KOPT-K1 (cell line): ENCODE measurements around the gene TIPARP.
"Not testable (repeated sequence)": the region's sequence is repeated elsewhere in the genome, so short reads cannot be mapped to it uniquely, and the experiment has no call there.

Experiments used
- H3K27ac ChIP-seq: fragments of 200-600 bp; sonication (generic); 2 replicates; pipeline ENCODE4 v1.5.1; 2016; ENCODE audit warnings: antibody characterized with exemption, mild to moderate bottlenecking, low read depth, low read length; ENCODE audit not compliant: poor library complexity, severe bottlenecking
- H3K36me3 ChIP-seq: fragments of 200-600 bp; sonication (generic); 2 replicates; pipeline ENCODE4 v1.5.1; 2017; ENCODE audit warnings: antibody characterized with exemption, mild to moderate bottlenecking, low read length, moderate library complexity; ENCODE audit not compliant: insufficient read depth
- H3K9me3 ChIP-seq: fragments of 200-600 bp; sonication (generic); 2 replicates; pipeline ENCODE4 v1.5.1; 2017; ENCODE audit warnings: antibody characterized with exemption, low read length, mild to moderate bottlenecking; ENCODE audit not compliant: insufficient read depth, poor library complexity, severe bottlenecking

TIPARP gene

GRCh38 chr3:156641618-156641975, 32.8 kb upstream of the TIPARP start:
- H3K9me3 ChIP-seq = no peaks in the 10 kb centered on the region
- H3K36me3 ChIP-seq = no peaks in the 10 kb centered on the region
- H3K27ac ChIP-seq = no peak overlapping the region

GRCh38 chr3:156642750-156643728, 31.4 kb upstream of the TIPARP start:
- Histone ChIP-seq H3K27ac (no peak overlapping the region), H3K36me3 (no peaks in the 10 kb centered on the region), H3K9me3 (peaks cover 5% of the 10 kb centered on the region)

- Histone ChIP-seq H3K9me3 (peaks cover 5% of the 10 kb centered on the region), H3K36me3 (no peaks in the 10 kb centered on the region), H3K27ac (no peak overlapping the region)
Measured at GRCh38 chr3:156643729-156644389, 30.5 kb upstream of the TIPARP start.

DNA sequence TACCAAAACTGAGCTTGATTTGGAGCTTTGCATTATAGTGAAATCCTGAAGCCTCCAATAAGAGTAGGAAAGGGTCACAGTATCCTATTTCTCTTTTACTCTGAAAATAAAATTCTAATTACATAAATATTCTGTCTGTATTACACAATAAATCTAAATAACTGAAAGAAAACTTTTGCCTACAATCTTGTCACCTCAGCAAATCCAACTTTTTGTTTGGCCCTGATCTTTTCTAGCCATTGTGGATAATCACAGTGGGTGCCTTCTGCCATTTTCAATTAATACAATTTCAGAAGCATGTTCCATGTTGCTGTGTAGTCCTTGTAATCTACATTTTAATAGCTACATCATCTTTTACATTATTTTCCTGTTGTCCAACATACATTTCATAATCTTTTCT, 29.4 kb upstream of the TIPARP start:
- peaks cover 5% of the 10 kb centered on the region for H3K9me3 ChIP-seq
- no peak overlapping the region for H3K27ac ChIP-seq
- no peaks in the 10 kb centered on the region for H3K36me3 ChIP-seq

- Histone ChIP-seq H3K36me3 (no peaks in the 10 kb centered on the region), H3K9me3 (peaks cover 5% of the 10 kb centered on the region), H3K27ac (no peak overlapping the region)
Measured at GRCh38 chr3:156646958-156647357, 27.4 kb upstream of the TIPARP start.

DNA sequence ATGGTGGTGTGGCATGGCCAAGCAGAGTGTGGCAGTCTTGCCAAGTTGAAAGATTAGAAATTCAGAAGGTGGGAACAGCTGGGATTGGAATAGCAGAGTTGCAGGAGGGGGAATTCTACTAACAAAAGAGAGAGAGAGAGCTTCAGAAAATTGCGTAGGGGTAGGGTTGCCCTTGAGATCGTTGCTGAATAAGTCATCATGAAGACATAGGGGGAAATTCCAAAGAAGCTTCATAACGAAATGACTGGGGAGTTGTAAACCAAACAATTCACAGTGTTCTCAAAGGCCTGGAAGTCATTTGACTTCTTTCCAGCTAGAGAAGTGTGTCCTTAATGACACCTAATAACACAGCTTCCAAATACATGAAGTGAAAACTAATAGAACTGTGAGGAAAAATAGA, 26.3 kb upstream of the TIPARP start:
- Histone ChIP-seq H3K27ac (no peak overlapping the region), H3K9me3 (peaks cover 5% of the 10 kb centered on the region), H3K36me3 (no peaks in the 10 kb centered on the region)

GRCh38 chr3:156649681-156650080, 24.7 kb upstream of the TIPARP start:
- no peak overlapping the region for H3K27ac ChIP-seq
- no peaks in the 10 kb centered on the region for H3K36me3 ChIP-seq
- peaks cover 5% of the 10 kb centered on the region for H3K9me3 ChIP-seq

GRCh38 chr3:156652661-156653060, 21.7 kb upstream of the TIPARP start:
- not testable (repeated sequence) for H3K36me3 ChIP-seq, H3K27ac ChIP-seq, H3K9me3 ChIP-seq

DNA sequence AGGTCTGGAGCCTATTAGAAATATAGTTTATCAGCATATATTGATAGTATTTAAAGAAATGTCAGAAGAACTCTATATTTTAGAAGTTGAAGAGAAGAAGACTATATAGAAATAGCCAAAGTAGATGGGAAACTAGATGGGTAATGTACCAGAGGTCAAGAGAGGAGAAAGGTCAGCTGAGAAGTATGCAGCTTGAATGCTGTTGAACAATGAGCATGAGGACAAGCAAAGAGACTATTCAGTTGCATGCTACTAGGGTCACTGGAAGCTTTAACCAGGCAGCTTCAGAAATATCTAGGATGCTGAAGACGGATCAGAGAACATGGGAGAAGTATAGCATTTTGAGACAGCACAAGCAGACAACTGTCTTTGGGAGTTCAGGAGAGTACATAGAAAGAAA, 19.6 kb upstream of the TIPARP start:
- no peaks in the 10 kb centered on the region for H3K9me3 ChIP-seq

DNA sequence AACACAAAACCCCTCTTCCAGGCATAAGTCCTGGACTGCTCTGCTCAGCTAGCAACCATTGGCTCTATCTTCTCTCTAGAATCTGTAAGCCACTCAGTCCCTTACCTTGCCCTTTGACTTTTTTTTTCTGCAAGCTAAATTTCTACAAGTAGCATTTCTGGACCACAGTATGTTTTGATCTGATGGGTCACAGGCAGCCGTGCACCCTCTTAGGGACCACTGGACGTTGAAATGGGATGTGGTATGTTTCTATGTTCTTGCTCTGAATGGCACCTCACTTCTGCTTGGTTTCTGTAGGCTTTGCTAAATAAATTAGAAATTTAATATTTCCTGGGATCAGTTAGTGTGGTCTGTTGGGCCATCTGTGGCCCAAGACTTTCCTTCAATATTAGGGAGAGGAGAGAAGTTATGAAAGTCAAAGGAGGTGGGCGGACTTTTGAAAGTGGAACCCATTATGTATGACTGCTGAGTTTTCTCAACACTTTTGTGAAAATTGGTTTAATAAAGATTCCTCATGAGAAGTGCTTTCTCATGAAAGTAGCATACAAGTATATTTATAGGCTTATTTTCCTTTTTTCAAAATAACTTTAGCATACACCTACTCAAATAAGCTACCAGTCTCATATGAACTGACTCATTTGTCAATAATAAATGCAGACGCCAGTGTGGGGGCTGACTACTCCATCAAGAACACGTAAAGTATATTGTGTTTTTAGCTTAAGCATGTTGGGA, 18.4 kb upstream of the TIPARP start:
- H3K36me3 ChIP-seq = no peaks in the 10 kb centered on the region
- H3K27ac ChIP-seq = no peak overlapping the region
- H3K9me3 ChIP-seq = no peaks in the 10 kb centered on the region

More for the DNA sequence above, 19.6 kb upstream of the TIPARP start:
- Histone ChIP-seq H3K36me3 (no peaks in the 10 kb centered on the region), H3K27ac (no peak overlapping the region)

DNA sequence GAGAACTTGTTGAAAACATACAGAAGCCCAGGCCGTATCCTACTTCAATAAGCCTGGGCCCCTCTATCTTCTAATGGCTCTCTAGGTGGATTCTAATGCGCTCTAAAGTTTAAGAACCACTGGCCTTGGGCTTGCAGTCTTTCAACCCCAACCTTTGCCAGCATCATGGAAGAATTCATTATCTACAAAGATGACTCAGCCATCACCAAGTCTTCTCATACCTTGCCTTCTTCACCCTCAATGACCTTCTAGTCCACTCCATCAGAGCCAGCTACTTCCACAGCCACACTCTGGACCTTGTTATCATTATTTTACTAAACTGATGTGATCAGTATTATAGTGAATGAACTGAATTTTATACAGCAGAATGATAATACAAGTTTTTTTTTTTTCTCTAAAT, 16.9 kb upstream of the TIPARP start:
- Histone ChIP-seq H3K9me3 (no peaks in the 10 kb centered on the region), H3K27ac (no peak overlapping the region), H3K36me3 (no peaks in the 10 kb centered on the region)

DNA sequence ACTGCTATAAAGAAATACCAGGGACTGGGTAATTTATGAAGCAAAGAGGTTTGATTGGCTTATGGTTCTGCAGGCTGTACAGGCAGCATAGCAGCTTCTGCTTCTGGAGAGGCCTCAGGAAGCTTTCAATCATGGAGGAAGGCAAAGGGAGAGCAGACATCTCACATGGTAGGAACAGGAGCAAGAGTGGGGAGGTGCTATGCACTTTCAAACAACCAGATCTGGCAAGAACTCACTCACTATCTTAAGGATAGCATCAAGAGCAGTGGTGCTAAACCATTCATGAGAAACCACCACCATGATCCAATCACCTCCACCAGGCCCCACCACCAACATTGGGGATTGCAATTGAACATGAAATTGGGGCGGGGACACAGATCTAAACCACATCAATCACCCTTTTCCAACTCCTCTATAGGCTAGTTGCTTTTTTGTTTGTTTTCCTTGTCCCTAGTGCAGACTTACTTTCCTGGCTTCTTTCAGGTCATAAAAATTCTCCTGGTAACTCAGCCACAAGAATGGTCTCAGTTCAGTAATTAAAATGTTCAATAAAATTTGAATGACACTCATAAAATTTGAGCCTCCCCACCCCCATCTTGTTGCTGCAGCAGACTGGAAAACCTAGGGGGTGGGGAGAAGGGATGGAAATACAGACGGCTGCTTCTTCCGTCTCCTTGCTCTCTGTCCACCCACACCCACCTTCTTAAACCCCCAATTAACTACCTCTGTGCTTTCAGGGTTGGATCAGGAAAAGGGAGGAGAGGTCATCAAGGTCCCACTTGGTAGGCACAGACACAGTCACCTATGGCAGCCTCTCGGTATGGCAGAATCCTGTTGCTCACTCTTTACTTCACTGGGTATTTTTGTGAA, 16.3 kb upstream of the TIPARP start:
- Histone ChIP-seq H3K27ac (no peak overlapping the region), H3K36me3 (no peaks in the 10 kb centered on the region), H3K9me3 (no peaks in the 10 kb centered on the region)

- Histone ChIP-seq H3K27ac (no peak overlapping the region), H3K9me3 (no peaks in the 10 kb centered on the region), H3K36me3 (no peaks in the 10 kb centered on the region)
Measured at GRCh38 chr3:156658732-156659090, 15.7 kb upstream of the TIPARP start.

GRCh38 chr3:156659260-156659659, 15.1 kb upstream of the TIPARP start:
- Histone ChIP-seq H3K9me3 (no peaks in the 10 kb centered on the region), H3K27ac (no peak overlapping the region), H3K36me3 (no peaks in the 10 kb centered on the region)
